MM.1S (cell line): ENCODE measurements around the gene NUP153.
"Not testable (repeated sequence)": the region's sequence is repeated elsewhere in the genome, so short reads cannot be mapped to it uniquely, and the experiment has no call there.

Experiments
- CTCF ChIP-seq: fragments of 300-600 bp; sonication (generic); IDR thresholded peaks from 2 replicates; pipeline ENCODE4 v1.5.1; 2016; ENCODE audit warnings: antibody characterized with exemption, low read length, mixed read lengths
- EZH2 ChIP-seq: fragments of 300-600 bp; sonication (generic); optimal IDR thresholded peaks from 2 replicates; pipeline ENCODE3; 2017; ENCODE audit warnings: low read depth, mild to moderate bottlenecking, antibody characterized with exemption, low read length, mixed read lengths

- TF ChIP-seq CTCF, EZH2: not testable (repeated sequence)
These were observed 125.4 kb downstream of the NUP153 start for GRCh38 chr6:17581282-17581681.
